ENCODE results near the gene STPG2. TPM values are rescaled to one million over a fixed set of nuclear protein-coding genes. Genes with fewer than 3 reads are reported as not detected.

STPG2 gene
- total and polyA plus RNA-seq, 2 donors (not counting 3 experiments of a cell fraction or from before 2014, with no cell fraction given) = not detected

DNA sequence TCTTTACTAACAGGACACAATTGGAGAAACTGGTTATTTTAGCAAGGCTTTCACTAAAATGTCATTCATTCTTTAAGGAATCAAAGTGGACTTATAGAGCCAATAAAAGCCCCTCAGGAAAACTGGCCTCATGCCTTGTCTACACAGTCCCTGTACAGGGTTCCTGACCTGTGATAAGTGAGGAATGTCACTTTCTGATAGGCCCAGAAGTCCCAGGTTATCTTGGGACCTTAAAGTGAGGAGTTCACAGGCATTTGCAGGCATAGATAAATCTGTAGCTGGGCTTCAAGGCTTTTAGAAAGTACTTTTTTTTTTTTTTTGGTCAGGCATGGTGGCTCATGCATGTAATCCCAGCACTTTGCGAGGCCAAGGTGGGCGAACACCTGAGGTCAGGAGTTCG lies 19.4 kb upstream of the STPG2 start:
- H3K4me1 ChIP-seq (ENCODE audit: control insufficient read depth, extremely low read depth, insufficient read depth, low read length) = no peaks in the 10 kb centered on the region
- no TSS peak for BruUV-seq (replicated peaks)
- FAIRE-seq = no peak
- H3K4me3 ChIP-seq (replicated peaks in 1 of 3; ENCODE audit: insufficient read depth in 1 of 3, low read depth in 1 of 3, low read length in 3 of 3) = no peak overlapping the region
- intact Hi-C loops (cut with micrococcal nuclease) = no loop called here
- H3K9me3 ChIP-seq (replicated peaks; ENCODE audit: control insufficient read depth, insufficient read depth, low read length) = no peaks in the 10 kb centered on the region
- dilution Hi-C loops (cut with MboI; ENCODE audit: extremely low pct_ligation_motif_present, low sequenced_read_pairs) = no loop called here
- TF ChIP-seq FOS (IDR thresholded peaks at IDR 0.05; ENCODE audit: borderline replicate concordance, insufficient read depth, low read length) (no peak), POLR2A (IDR thresholded peaks at IDR 0.05; ENCODE audit: low read depth, low read length) (no peak)
- H3K9me1 ChIP-seq (replicated peaks; ENCODE audit: control insufficient read depth, extremely low read depth, insufficient read depth, low read length) = no peaks in the 10 kb centered on the region
- POLR2A ChIA-PET = no interaction called here
- no peak overlapping the region for H2AFZ ChIP-seq (ENCODE audit: low read depth, low read length)
- H3K27me3 ChIP-seq (ENCODE audit: control insufficient read depth in 2 of 2, insufficient read depth in 2 of 2, low read length in 2 of 2) = peaks cover 0 to 3% of the 10 kb centered on the region in 2 experiments
- DNase-seq (ENCODE audit: low read depth, low spot score) = no peak
- H3K36me3 ChIP-seq (ENCODE audit: control insufficient read depth in 2 of 2, extremely low read depth in 1 of 2, insufficient read depth in 2 of 2, low read length in 2 of 2) = no peaks in the 10 kb centered on the region
- H3K79me2 ChIP-seq (ENCODE audit: control insufficient read depth, insufficient read depth, low read length) = no peaks in the 10 kb centered on the region
- no peak overlapping the region for H3K4me2 ChIP-seq (ENCODE audit: insufficient read depth, low read length)
- CTCF ChIA-PET = interaction anchor here (1.2 kb wide), 1 partner anchor 11 kb away, joined by 3 read pairs; no protein-coding TSS in a partner anchor
- H3K27ac ChIP-seq (ENCODE audit: insufficient read depth, low read depth, low read length) = no peak overlapping the region
- no peak overlapping the region for H3K9ac ChIP-seq (replicated peaks; ENCODE audit: extremely low read depth, insufficient read depth, low read length)
- H4K20me1 ChIP-seq (replicated peaks; ENCODE audit: control insufficient read depth, extremely low read depth, insufficient read depth, low read length) = no peaks in the 10 kb centered on the region

DNA sequence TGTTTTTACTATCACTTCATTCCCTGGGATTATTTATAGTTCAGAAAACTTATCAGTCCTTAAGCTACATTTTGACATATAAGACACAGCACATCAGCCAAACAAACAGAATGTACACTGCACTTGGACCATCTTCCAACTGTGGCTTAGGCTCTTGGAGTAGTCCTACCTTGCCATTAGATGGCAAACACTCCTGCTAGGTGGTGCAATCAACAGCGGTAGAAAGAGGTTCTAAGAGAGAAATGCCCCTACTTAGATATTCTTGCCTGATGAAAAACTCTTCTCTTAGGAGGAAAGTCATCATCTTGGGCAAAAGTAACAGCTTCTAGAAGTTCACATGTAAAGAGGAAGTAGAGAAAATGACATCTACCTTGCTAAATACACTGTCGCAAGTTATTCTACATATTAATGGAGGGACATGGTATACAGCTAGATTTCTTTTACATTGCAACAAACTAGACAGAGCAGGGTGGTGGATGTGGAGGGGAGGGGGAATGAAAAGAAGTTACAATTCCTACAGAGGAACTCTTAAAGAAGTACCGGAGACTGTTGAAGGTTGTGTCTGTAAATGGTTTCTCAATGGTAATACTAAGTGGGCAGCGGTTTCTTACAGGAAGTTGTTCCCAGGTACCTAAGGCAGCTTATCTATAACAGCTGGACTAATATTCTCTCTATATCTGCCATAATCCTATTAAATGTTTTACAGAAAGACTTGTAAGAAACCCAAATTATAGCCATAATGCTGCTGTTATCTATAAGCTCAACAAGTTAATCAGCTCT lies 8.1 kb upstream of the STPG2 start:
- H4K20me1 ChIP-seq (replicated peaks; ENCODE audit: control insufficient read depth, extremely low read depth, insufficient read depth, low read length) = no peaks in the 10 kb centered on the region
- TF ChIP-seq MYC (IDR thresholded peaks at IDR 0.05; ENCODE audit: low read depth, low read length) = no peak
- no peak for TF ChIP-seq POLR2A (IDR thresholded peaks at IDR 0.05; ENCODE audit: low read depth, low read length)
- TF ChIP-seq, protein P1, sequence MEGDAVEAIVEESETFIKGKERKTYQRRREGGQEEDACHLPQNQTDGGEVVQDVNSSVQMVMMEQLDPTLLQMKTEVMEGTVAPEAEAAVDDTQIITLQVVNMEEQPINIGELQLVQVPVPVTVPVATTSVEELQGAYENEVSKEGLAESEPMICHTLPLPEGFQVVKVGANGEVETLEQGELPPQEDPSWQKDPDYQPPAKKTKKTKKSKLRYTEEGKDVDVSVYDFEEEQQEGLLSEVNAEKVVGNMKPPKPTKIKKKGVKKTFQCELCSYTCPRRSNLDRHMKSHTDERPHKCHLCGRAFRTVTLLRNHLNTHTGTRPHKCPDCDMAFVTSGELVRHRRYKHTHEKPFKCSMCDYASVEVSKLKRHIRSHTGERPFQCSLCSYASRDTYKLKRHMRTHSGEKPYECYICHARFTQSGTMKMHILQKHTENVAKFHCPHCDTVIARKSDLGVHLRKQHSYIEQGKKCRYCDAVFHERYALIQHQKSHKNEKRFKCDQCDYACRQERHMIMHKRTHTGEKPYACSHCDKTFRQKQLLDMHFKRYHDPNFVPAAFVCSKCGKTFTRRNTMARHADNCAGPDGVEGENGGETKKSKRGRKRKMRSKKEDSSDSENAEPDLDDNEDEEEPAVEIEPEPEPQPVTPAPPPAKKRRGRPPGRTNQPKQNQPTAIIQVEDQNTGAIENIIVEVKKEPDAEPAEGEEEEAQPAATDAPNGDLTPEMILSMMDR (IDR thresholded peaks at IDR 0.05; ENCODE audit: extremely low read depth in 1 of 2, insufficient read depth in 1 of 2, low read depth in 1 of 2, low read length in 2 of 2) = no peak
- no peak for TF ChIP-seq EZH2 (IDR thresholded peaks at IDR 0.05; ENCODE audit: borderline replicate concordance, low read depth, low read length, severe bottlenecking)
- no peak for TF ChIP-seq FOS (IDR thresholded peaks at IDR 0.05; ENCODE audit: borderline replicate concordance, insufficient read depth, low read length)
- no peak overlapping the region for H3K9ac ChIP-seq (replicated peaks; ENCODE audit: extremely low read depth, insufficient read depth, low read length)
- H3K9me3 ChIP-seq (replicated peaks; ENCODE audit: control insufficient read depth, insufficient read depth, low read length) = no peaks in the 10 kb centered on the region
- ChIA-PET POLR2A (no interaction called here), CTCF (interaction anchor here (0.6 to 3.6 kb wide), 7 partner anchors 12 to 1259 kb away, joined by 3 to 15 read pairs (median 3); no protein-coding TSS in a partner anchor)
- BruUV-seq (replicated peaks) = no TSS peak
- no peak overlapping the region for H3K27ac ChIP-seq (ENCODE audit: insufficient read depth, low read depth, low read length)
- no peak overlapping the region for H3K4me2 ChIP-seq (ENCODE audit: insufficient read depth, low read length)
- no peak for FAIRE-seq
- no peaks in the 10 kb centered on the region for H3K79me2 ChIP-seq (ENCODE audit: control insufficient read depth, insufficient read depth, low read length)
- no peak for DNase-seq (ENCODE audit: low read depth, low spot score)
- dilution Hi-C loops (cut with MboI; ENCODE audit: extremely low pct_ligation_motif_present, low sequenced_read_pairs) = no loop called here
- no peaks in the 10 kb centered on the region for H3K9me1 ChIP-seq (replicated peaks; ENCODE audit: control insufficient read depth, extremely low read depth, insufficient read depth, low read length)
- no peak overlapping the region for H2AFZ ChIP-seq (ENCODE audit: low read depth, low read length)
- peaks cover 6% of the 10 kb centered on the region for H3K4me1 ChIP-seq (ENCODE audit: control insufficient read depth, extremely low read depth, insufficient read depth, low read length)
- intact Hi-C loops (cut with micrococcal nuclease) = loop anchor here (1.0 to 10.0 kb wide), 5 partner anchors 313 to 1311 kb away; no protein-coding TSS in a partner anchor
- peaks cover 0 to 3% of the 10 kb centered on the region in 2 experiments for H3K27me3 ChIP-seq (ENCODE audit: control insufficient read depth in 2 of 2, insufficient read depth in 2 of 2, low read length in 2 of 2)
- no peak overlapping the region for H3K4me3 ChIP-seq (replicated peaks in 1 of 3; ENCODE audit: insufficient read depth in 1 of 3, low read depth in 1 of 3, low read length in 3 of 3)
- H3K36me3 ChIP-seq (ENCODE audit: control insufficient read depth in 2 of 2, extremely low read depth in 1 of 2, insufficient read depth in 2 of 2, low read length in 2 of 2) = no peaks in the 10 kb centered on the region

Data from endothelial cell of umbilical vein (primary cell).